Thyroid gland (tissue), 4 donors: ENCODE measurements around the gene PAX3. TPM values are rescaled to one million over a fixed set of nuclear protein-coding genes. Genes with fewer than 3 reads are reported as not detected.

Experiments used
- DNase-seq, 2 donors: peaks; one replicate each; pipeline ENCODE4 v3.0.0-alpha.2; 2019
- H3K27ac ChIP-seq, 3 donors: fragments of 200-600 bp; sonication (generic); 1 replicate in 2 of 3; 2 replicates in 1 of 3; pipeline ENCODE4 v1.5.1; 2016 to 2019; ENCODE audit warnings: mild to moderate bottlenecking in 1 of 3, moderate library complexity in 1 of 3
- H3K27me3 ChIP-seq: fragments of 200-600 bp; sonication (generic); one replicate; pipeline ENCODE4 v1.5.1; 2019
- H3K36me3 ChIP-seq, 2 donors: fragments of 200-600 bp; sonication (generic); one replicate each; pipeline ENCODE4 v1.5.1; 2016 to 2019
- H3K4me1 ChIP-seq, 2 donors: fragments of 200-600 bp; sonication (generic); one replicate each; pipeline ENCODE4 v1.5.1; 2017 to 2019
- H3K4me3 ChIP-seq, 3 donors: fragments of 200-600 bp; sonication (generic); replicated peaks in 1 of 3; 1 replicate in 2 of 3; 2 replicates in 1 of 3; pipeline ENCODE4 v1.5.1; 2016; ENCODE audit warnings: mild to moderate bottlenecking in 1 of 3
- H3K9me3 ChIP-seq: fragments of 200-600 bp; sonication (generic); one replicate; pipeline ENCODE4 v1.5.1; 2017
- POLR2A ChIP-seq, 2 donors: fragments of 450-650 bp; IDR thresholded peaks; one replicate each; pipeline ENCODE4 v1.6.1; 2017; ENCODE audit warnings: antibody characterized with exemption in 2 of 2, mild to moderate bottlenecking in 2 of 2, moderate library complexity in 1 of 2
- WGBS, 2 donors: methylation state at CpG; one replicate each; pipeline ENCODE4 v1.1.5; 2017; 5-methylcytosine and 5-hydroxymethylcytosine counted together
- intact Hi-C: fragments of 100-400 bp; cut with DNase I; formaldehyde crosslinking; loops from one replicate; pipeline ENCODE4 v1.15.1; 2023
- total RNA-seq, 4 donors: library from RNA; depleted of rRNA; stranded (reverse); fragments of >200 nt; gene quantifications; one replicate each; pipeline ENCODE4 v1.2.3, GENCODE V29; 2016
- TF ChIP-seq, protein P1 (sequence below), 6 experiments: fragments of 200-600 bp in 3 of 6; fragments of 450-650 bp in 3 of 6; sonication (generic) in 3 of 6; IDR thresholded peaks; one replicate each; pipeline ENCODE4 v1.5.1; 2016 to 2019; ENCODE audit warnings: antibody characterized with exemption in 6 of 6, mild to moderate bottlenecking in 2 of 6, inconsistent platforms in 1 of 6, moderate library complexity in 1 of 6

Gene PAX3
- total RNA-seq, 4 donors from 2014 or later = not detected

DNA sequence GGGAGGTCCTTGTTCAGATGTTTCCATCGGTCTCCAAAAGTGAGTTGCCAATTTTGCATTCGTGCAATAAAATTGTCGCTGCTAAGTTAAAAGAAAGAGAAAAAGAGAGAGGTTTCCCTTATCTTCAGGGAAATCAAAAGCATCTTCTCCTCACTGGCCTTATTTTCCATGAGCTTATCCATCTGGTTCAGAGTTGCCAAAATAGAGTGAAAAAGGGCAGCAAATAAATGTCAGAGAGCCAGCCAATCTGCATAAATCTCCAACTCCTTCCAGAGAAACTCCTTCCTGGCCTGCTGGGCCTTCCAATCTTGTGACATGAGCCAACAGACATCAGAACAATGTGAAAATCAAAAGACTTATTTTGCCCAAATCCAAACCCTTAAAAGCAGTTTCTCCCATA is 28.4 kb downstream of the PAX3 start:
- H3K27ac ChIP-seq = no peak overlapping the region
- H3K27me3 ChIP-seq = no peaks in the 10 kb centered on the region
- 74 to 95% methylated on average over 3 of the region's 3 CpGs for WGBS, 2 donors
- no peaks in the 10 kb centered on the region for H3K4me1 ChIP-seq
- no peaks in the 10 kb centered on the region for H3K9me3 ChIP-seq
- intact Hi-C loops = no loop called here
- TF ChIP-seq, protein P1, sequence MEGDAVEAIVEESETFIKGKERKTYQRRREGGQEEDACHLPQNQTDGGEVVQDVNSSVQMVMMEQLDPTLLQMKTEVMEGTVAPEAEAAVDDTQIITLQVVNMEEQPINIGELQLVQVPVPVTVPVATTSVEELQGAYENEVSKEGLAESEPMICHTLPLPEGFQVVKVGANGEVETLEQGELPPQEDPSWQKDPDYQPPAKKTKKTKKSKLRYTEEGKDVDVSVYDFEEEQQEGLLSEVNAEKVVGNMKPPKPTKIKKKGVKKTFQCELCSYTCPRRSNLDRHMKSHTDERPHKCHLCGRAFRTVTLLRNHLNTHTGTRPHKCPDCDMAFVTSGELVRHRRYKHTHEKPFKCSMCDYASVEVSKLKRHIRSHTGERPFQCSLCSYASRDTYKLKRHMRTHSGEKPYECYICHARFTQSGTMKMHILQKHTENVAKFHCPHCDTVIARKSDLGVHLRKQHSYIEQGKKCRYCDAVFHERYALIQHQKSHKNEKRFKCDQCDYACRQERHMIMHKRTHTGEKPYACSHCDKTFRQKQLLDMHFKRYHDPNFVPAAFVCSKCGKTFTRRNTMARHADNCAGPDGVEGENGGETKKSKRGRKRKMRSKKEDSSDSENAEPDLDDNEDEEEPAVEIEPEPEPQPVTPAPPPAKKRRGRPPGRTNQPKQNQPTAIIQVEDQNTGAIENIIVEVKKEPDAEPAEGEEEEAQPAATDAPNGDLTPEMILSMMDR (IDR thresholded peaks at IDR 0.05) = no peak
- TF ChIP-seq POLR2A (IDR thresholded peaks at IDR 0.05) = no peak
- H3K4me3 ChIP-seq = no peak overlapping the region
- no peaks in the 10 kb centered on the region for H3K36me3 ChIP-seq
- DNase-seq = no peak

DNA sequence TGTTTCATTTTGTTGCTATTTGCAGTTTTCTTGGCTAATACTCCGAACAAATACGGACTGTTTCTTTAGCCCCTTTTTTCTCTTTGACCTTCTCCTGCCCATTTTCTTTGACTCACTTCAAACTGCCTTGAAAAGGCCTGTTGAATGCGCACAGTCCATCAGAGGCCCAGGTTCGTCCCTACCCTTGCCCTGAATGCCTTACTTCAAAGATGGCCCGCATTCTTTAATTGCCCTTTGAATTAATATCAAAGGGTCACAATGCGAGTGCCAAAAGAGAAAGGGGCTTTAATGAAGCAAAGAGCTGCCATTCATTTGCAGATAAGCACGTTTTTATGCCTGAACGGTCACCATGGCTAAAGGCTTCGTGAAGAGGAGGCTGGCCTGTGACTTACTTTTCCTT is 29.7 kb downstream of the PAX3 start:
- Histone ChIP-seq H3K36me3 (no peaks in the 10 kb centered on the region), H3K9me3 (no peaks in the 10 kb centered on the region), H3K4me1 (no peaks in the 10 kb centered on the region), H3K4me3 (no peak overlapping the region), H3K27ac (no peak overlapping the region), H3K27me3 (no peaks in the 10 kb centered on the region)
- TF ChIP-seq POLR2A (IDR thresholded peaks at IDR 0.05) = no peak
- TF ChIP-seq, protein P1 (IDR thresholded peaks at IDR 0.05) = no peak
- intact Hi-C loops = no loop called here
- DNase-seq = no peak
- 52 to 54% methylated on average over 9 of the region's 9 CpGs for WGBS, 2 donors

DNA sequence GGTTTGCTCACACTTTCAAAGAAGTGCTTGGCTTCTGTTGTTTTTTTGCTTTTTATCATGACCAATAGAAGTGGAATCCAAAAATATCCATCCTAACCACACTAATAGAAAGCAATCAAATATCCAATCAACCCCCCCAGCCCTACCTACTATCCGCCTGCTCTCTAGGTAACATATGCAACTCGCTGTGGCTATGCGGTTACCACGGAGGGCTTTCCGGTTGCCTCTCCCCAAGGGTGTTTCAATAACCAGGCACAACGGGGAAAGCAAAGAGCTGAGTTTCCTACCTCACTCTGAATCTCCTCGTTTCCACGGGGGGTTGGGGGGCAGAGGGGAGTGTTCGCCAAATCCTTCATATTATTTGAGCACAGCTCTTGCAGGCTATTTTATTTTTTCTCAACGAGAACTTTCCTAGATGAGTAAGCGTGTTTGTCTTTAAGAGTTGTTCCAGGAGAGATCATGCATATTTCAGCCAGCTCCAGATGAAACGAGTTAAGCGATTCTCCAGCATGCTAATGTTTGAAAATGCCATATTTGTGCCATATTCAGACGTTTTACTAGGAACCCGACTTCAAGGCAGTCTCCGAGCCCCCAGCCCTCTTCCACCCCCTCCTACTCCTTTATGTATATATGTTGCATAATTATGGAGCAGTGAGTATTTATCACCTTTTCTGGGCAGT is 30.3 kb downstream of the PAX3 start:
- Histone ChIP-seq H3K4me1 (no peaks in the 10 kb centered on the region), H3K27ac (no peak overlapping the region), H3K9me3 (no peaks in the 10 kb centered on the region), H3K36me3 (no peaks in the 10 kb centered on the region), H3K4me3 (no peak overlapping the region), H3K27me3 (no peaks in the 10 kb centered on the region)
- DNase-seq = no peak
- WGBS, 2 donors = 51 to 52% methylated on average over 16 of the region's 16 CpGs
- TF ChIP-seq, protein P1 (IDR thresholded peaks at IDR 0.05) = no peak
- no peak for TF ChIP-seq POLR2A (IDR thresholded peaks at IDR 0.05)
- intact Hi-C loops = no loop called here

DNA sequence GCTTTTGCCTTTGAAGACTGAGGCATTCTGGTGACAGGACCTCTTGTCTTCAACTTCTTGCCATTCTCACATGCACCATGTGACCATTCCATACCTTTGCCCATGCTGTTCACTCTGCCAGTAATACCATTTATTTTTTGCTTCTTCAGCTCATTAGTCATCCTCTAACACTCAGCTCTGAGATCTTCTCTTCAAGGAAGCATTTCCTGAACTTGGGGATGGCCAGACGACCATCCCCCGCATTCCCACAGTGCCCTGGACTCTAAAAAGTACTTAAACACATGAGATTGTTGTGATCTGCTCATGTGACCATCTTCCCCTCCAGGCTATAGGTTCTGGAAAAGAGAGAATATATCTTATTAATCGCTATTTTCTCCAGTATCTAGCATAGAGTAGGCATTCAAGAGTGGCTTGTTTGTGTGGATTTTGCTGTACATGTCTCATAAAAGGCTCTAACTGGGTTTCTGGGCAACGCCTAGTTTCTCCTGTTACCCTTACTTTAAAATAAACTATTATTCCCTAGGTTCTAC is 33.9 kb downstream of the PAX3 start:
- no peak for DNase-seq
- H3K4me3 ChIP-seq = no peak overlapping the region
- intact Hi-C loops = no loop called here
- no peak for TF ChIP-seq POLR2A (IDR thresholded peaks at IDR 0.05)
- TF ChIP-seq, protein P1 (IDR thresholded peaks at IDR 0.05) = no peak
- no peaks in the 10 kb centered on the region for H3K9me3 ChIP-seq
- no peaks in the 10 kb centered on the region for H3K4me1 ChIP-seq
- no peaks in the 10 kb centered on the region for H3K36me3 ChIP-seq
- no peaks in the 10 kb centered on the region for H3K27me3 ChIP-seq
- no peak overlapping the region for H3K27ac ChIP-seq
- 76 to 80% methylated on average over 4 of the region's 4 CpGs for WGBS, 2 donors

DNA sequence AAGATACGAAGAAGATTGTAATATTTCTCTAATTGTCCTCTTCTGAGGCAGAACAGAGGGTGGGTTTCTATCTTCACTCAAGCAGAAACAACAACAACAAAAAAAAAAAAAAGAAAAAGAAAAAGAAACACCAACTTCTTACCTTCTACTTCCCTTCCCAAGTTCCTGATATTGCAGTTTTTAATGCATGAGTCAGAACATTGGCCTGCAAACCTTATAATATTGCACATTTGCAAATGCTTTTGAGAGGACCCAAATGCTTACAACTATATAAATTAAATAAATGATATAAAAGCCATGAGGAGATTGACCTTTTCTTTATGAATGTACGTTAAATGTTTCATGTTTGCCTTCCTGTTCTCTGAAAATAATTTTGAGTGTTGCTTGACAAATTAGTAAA is 37.3 kb downstream of the PAX3 start:
- H3K27me3 ChIP-seq = no peaks in the 10 kb centered on the region
- TF ChIP-seq, protein P1 (IDR thresholded peaks at IDR 0.05) = no peak
- no peak for TF ChIP-seq POLR2A (IDR thresholded peaks at IDR 0.05)
- H3K4me1 ChIP-seq = no peaks in the 10 kb centered on the region
- 76 to 77% methylated on average over 2 of the region's 2 CpGs for WGBS, 2 donors
- no peak overlapping the region for H3K4me3 ChIP-seq
- H3K27ac ChIP-seq = no peak overlapping the region
- H3K9me3 ChIP-seq = no peaks in the 10 kb centered on the region
- H3K36me3 ChIP-seq = no peaks in the 10 kb centered on the region
- no peak for DNase-seq
- intact Hi-C loops = no loop called here
